Medulla oblongata (tissue), 1 donor: ENCODE data around the gene PPP2R3C.
"Not testable (repeated sequence)": the region's sequence is repeated elsewhere in the genome, so short reads cannot be mapped to it uniquely, and the experiment has no call there.

Source experiments
- DNase-seq: peaks from one replicate; pipeline ENCODE4 v3.0.0-alpha.2; 2015; ENCODE audit errors: extremely low spot score

PPP2R3C gene

DNA sequence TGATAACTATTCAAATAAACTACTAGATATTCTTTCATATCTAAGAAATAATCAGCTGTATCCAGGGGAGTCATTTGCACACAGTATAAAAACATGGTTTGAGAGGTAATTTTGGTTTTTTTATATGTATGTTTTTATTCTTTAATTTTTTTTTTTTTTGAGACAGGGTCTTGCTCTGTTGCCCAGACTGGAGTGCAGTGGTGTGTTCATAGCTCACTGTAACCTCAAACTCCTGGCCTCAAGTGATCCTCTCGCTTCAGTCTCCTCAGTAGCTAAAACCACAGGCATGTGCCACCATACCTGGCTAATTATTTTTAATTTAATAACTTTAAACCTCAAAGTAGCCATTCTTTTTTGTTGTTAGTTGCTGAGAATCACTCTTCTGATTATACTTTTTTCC lies 2.3 kb upstream of the PPP2R3C start:
- DNase-seq: no peak

DNA sequence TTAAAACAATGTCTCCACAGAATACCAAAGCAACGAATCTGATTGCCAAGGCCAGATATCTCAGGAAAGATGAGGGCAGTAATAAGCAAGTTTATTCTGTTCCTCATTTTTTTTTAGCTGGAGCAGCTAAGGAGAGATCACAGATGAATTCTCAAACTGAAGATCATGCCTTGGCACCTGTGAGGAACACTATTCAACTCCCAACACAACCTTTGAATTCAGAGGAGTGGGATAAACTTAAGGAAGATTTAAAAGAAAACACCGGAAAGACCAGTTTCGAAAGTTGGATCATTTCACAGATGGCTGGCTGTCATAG lies 1.6 kb upstream of the PPP2R3C start:
- DNase-seq: no peak

GRCh38 chr14:35122696-35123387 lies 1.1 kb upstream of the PPP2R3C start:
- no peak for DNase-seq

DNA sequence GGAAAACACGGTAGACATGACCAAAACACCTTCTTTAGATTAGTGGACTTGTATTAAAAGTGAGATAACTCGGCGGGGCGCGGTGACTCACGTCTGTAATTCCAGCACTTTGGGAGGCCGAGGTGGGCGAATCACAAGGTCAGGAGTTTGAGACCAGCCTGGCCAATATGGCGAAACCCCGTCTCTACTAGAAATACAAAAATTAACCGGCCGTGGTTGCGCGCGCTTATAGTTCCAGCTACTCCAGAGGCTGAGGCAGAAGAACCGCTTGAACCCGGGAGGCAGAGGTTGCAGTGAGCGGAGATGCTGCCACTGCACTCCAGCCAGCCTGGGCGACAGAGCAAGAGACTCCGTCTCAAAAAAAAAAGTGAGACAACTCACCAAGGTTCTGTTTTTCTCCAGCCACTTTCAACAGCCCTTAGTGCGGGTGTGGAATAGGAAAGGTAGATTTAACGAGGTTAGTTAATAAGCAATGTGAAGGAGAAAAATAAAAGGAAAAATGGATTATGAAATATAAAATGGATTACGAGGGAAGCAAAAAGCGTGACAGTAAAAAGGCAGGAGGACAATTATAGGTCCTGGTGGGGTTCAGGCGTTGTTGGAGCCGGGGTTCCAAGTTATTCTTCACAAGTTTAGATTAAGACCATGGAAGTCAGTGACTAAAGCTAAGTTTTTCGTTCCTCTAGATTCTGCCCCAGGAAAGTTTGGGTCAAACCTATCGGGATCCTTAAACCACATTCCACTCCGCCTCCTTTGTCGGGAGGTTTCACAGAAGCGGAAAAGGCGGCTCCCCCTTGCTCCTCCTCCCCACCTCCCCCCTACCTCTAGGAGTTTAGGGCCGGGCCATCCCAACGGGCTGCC lies 534 bp downstream of the PPP2R3C start:
- no peak for DNase-seq

- no peak for DNase-seq
Observed at GRCh38 chr14:35117112-35117511, 4.7 kb downstream of the PPP2R3C start.

DNA sequence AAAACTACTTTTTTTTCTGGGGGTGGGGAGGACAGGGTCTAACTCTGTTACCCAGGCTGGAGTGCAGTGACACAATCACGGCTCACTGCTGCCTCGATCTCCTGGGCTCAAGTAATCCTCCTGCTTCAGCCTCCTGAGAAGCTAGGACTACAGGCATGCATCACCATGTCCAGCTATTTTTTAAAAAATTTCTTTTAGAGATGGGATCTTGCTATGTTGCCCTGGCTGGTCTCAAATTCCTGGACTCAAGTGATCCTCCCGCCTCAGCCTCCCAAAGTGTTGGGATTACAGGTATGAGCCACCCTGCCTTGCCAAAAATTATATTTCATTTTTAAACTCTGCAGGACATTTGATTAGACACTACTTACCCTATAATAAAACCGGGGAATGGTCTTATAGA lies 5.5 kb downstream of the PPP2R3C start:
- no peak for DNase-seq

DNA sequence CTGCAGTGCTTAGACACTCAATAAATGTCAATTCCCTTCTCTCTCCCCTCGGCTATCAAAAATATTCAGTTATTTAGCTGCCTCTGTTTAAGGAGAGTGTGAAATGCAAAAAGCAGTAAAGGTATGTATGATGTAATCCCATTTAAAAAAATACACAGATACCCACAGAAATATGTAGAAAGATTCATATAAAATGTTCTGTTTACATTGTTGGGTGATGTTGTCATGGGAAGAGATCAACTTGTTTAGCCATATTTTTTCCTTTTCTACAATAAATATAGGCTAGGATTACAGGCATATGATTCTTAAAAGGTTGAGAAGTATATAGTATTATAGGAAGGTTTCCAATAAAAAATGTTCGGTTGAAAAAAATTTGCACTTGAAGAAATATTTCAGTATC lies 7.8 kb downstream of the PPP2R3C start:
- DNase-seq: no peak

- no peak for DNase-seq
Observed at GRCh38 chr14:35113308-35113950, 8.4 kb downstream of the PPP2R3C start.

- no peak for DNase-seq
Observed at GRCh38 chr14:35112641-35113040, 9.1 kb downstream of the PPP2R3C start.

GRCh38 chr14:35107866-35108265 lies 13.9 kb downstream of the PPP2R3C start:
- no peak for DNase-seq

- not testable (repeated sequence) for DNase-seq
Observed at GRCh38 chr14:35094645-35095044, 27.1 kb downstream of the PPP2R3C start.

GRCh38 chr14:35088514-35088913 lies 33.3 kb downstream of the PPP2R3C start:
- DNase-seq: no peak

DNA sequence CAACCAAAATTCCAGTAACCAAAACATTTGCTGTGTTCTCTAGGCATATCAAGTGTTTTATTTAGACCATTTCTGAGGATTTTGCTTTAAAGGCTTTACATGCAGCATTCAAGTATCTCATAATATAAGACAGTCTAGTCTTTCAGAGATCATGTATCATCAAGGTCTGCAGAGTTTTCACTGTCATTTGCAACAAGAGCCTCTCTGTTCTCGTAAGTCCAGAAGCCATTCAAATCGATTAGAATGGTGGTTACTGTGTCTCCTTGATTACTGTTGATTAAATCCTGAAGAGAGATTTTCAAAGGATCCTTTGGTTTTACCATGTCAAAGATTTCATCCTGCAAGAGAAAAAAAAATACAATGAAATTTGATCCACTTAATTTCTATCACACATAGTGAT lies 36.3 kb downstream of the PPP2R3C start:
- DNase-seq: no peak

GRCh38 chr14:35083530-35084150 lies 38.1 kb downstream of the PPP2R3C start:
- DNase-seq: no peak

- no peak for DNase-seq
Observed at GRCh38 chr14:35079742-35080141, 42.0 kb downstream of the PPP2R3C start.

DNA sequence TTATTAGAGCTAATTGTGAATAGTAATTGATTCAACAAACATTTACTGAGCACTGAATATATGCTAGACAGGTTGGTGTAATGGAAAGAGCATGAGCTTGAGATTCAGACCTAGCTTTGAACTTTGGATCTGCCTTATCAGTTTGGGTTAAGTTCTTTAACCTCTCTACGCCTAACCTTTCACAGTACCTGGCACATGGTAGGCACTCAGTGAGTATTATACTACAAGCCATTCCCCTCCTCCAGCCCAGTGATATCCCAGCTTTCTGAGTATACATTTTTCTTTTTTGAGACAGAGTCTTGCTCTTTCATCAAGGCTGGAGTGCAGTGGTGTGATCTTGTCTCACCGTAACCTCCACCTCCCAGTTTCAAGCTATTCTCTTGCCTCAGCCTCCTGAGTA lies 43.7 kb downstream of the PPP2R3C start:
- DNase-seq: no peak

- DNase-seq: no peak
Observed at GRCh38 chr14:35073486-35073885, 48.3 kb downstream of the PPP2R3C start.

DNA sequence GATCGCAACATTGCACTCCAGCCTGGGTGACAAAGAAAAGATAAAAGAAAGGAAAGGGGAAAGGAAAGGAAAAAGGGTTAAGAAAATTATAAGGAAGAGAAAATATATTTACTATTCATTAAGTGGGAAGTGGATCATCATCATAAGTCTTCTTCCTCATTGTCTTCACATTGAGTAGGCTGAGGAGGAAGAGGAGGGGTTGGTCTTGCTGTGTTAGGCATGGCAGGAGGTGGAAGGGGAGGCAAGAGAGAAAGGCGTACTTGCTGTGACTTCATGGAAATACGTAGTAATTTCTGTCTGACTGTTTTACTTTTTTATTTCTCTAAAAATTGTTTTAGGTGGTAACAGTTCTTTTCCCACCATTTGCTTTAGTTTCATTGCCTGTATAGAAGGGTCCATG lies 49.6 kb downstream of the PPP2R3C start:
- no peak for DNase-seq

GRCh38 chr14:35068238-35069012 lies 53.4 kb downstream of the PPP2R3C start:
- DNase-seq: no peak

DNA sequence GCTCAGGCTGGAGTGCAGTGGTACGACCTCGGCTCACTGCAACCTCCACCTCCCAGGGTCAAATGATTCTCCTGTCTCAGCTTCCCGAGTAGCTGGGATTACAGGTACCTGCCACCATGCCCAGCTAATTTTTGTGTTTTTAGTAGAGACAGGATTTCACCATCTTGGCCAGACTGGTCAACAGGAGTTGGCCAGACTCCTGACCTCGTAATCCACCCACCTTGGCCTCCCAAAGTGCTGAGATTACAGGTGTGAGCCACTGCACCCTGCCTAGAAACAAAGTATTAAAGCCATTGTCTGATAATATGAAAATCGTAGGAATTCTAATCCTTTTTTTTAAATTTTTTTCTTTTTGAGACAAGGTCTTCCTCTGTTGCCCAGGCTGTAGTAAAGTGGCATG lies 56.1 kb downstream of the PPP2R3C start:
- DNase-seq: not testable (repeated sequence)

GRCh38 chr14:35061113-35061791 lies 60.5 kb downstream of the PPP2R3C start:
- DNase-seq: not testable (repeated sequence)
